Mesothelial cell of epicardium (in vitro differentiated cells): Measurements from ENCODE around the gene NECTIN3. TPM values are rescaled to one million over a fixed set of nuclear protein-coding genes. Genes with fewer than 3 reads are reported as not detected.

ENCODE experiments used
- DNase-seq, 2 experiments: peaks; one replicate each; pipeline ENCODE4 v3.0.0; 2021; ENCODE audit warnings: low spot score in 2 of 2; ENCODE audit not compliant: unreplicated experiment in 2 of 2
- H3K27ac Mint-ChIP-seq: 2 replicates; pipeline ENCODE4 v1.8.0; 2021; ENCODE audit warnings: mixed read lengths
- H3K27me3 Mint-ChIP-seq: 2 replicates; pipeline ENCODE4 v1.8.0; 2021; ENCODE audit warnings: low read depth, mixed read lengths
- H3K36me3 Mint-ChIP-seq: 2 replicates; pipeline ENCODE4 v1.8.0; 2021; ENCODE audit warnings: mixed read lengths
- H3K4me1 Mint-ChIP-seq: 2 replicates; pipeline ENCODE4 v1.8.0; 2021; ENCODE audit warnings: mixed read lengths
- H3K4me3 Mint-ChIP-seq: 2 replicates; pipeline ENCODE4 v1.8.0; 2021; ENCODE audit warnings: mild to moderate bottlenecking, moderate library complexity, mixed read lengths
- H3K9me3 Mint-ChIP-seq: 2 replicates; pipeline ENCODE4 v1.8.0; 2021; ENCODE audit warnings: mixed read lengths
- CTCF ChIP-seq: fragments of 200-600 bp; sonication (generic); IDR thresholded peaks from one replicate; pipeline ENCODE4 v1.5.0; 2021; ENCODE audit warnings: antibody characterized with exemption; ENCODE audit not compliant: unreplicated experiment
- total RNA-seq: library from RNA; stranded (reverse); gene quantifications from 3 replicates; pipeline ENCODE4 v1.2.1, GENCODE V29; 2021

Gene NECTIN3
- total RNA-seq, 1 donor from 2014 or later, result 27.3 TPM

- Mint-ChIP-seq H3K27ac (no peak overlapping the region), H3K36me3 (peaks cover 4% of the 10 kb centered on the region), H3K27me3 (no peaks in the 10 kb centered on the region), H3K9me3 (no peaks in the 10 kb centered on the region), H3K4me1 (peaks cover 16% of the 10 kb centered on the region), H3K4me3 (no peak overlapping the region)
- TF ChIP-seq CTCF, result no peak
- DNase-seq, result no peak
Measured at GRCh38 chr3:111112913-111113312, 41.3 kb downstream of the NECTIN3 start.

GRCh38 chr3:111128884-111129283, 57.3 kb downstream of the NECTIN3 start:
- no peak for TF ChIP-seq CTCF
- Mint-ChIP-seq H3K27ac (no peak overlapping the region), H3K4me3 (no peak overlapping the region), H3K9me3 (no peaks in the 10 kb centered on the region), H3K4me1 (peaks cover 5% of the 10 kb centered on the region), H3K36me3 (peaks cover 12% of the 10 kb centered on the region), H3K27me3 (no peaks in the 10 kb centered on the region)
- DNase-seq, result no peak

- H3K27me3 Mint-ChIP-seq, result no peaks in the 10 kb centered on the region
- H3K36me3 Mint-ChIP-seq, result peaks cover 13% of the 10 kb centered on the region
- no peak for TF ChIP-seq CTCF
- H3K4me3 Mint-ChIP-seq, result no peak overlapping the region
- H3K9me3 Mint-ChIP-seq, result no peaks in the 10 kb centered on the region
- DNase-seq, result no peak
- H3K4me1 Mint-ChIP-seq, result peaks cover 5% of the 10 kb centered on the region
- H3K27ac Mint-ChIP-seq, result no peak overlapping the region
Measured at GRCh38 chr3:111130827-111131226, 59.2 kb downstream of the NECTIN3 start.

GRCh38 chr3:111134302-111134701, 62.7 kb downstream of the NECTIN3 start:
- Mint-ChIP-seq H3K27ac (no peak overlapping the region), H3K4me1 (peaks cover 8% of the 10 kb centered on the region), H3K27me3 (no peaks in the 10 kb centered on the region), H3K4me3 (no peak overlapping the region), H3K9me3 (peaks cover 2% of the 10 kb centered on the region), H3K36me3 (peaks cover 8% of the 10 kb centered on the region)
- TF ChIP-seq CTCF, result no peak
- no peak for DNase-seq

GRCh38 chr3:111151438-111151837, 79.8 kb downstream of the NECTIN3 start:
- Mint-ChIP-seq H3K4me3 (no peak overlapping the region), H3K36me3 (peaks cover 13% of the 10 kb centered on the region), H3K4me1 (peaks cover 20% of the 10 kb centered on the region), H3K27ac (peak overlapping the region; percentile 73), H3K9me3 (peaks cover under 1% of the 10 kb centered on the region), H3K27me3 (no peaks in the 10 kb centered on the region)
- DNase-seq, result no peak
- TF ChIP-seq CTCF, result no peak

- Mint-ChIP-seq H3K27me3 (no peaks in the 10 kb centered on the region), H3K4me1 (peaks cover 20% of the 10 kb centered on the region), H3K27ac (peak overlapping the region; percentile 5), H3K36me3 (peaks cover 15% of the 10 kb centered on the region), H3K9me3 (peaks cover 4% of the 10 kb centered on the region), H3K4me3 (no peak overlapping the region)
- no peak for DNase-seq
- TF ChIP-seq CTCF, result no peak
Measured at GRCh38 chr3:111152496-111152895, 80.9 kb downstream of the NECTIN3 start.
